NCI-H2196 (cell line): ENCODE data around the gene CDC42BPG.
"Not testable (repeated sequence)": the region's sequence is repeated elsewhere in the genome, so short reads cannot be mapped to it uniquely, and the experiment has no call there.

Experiments
- DNase-seq: peaks from one replicate; lab custom pipeline; 2025; ENCODE audit not compliant: unreplicated experiment; lab: John Stamatoyannopoulos, UW

The CDC42BPG gene

DNA sequence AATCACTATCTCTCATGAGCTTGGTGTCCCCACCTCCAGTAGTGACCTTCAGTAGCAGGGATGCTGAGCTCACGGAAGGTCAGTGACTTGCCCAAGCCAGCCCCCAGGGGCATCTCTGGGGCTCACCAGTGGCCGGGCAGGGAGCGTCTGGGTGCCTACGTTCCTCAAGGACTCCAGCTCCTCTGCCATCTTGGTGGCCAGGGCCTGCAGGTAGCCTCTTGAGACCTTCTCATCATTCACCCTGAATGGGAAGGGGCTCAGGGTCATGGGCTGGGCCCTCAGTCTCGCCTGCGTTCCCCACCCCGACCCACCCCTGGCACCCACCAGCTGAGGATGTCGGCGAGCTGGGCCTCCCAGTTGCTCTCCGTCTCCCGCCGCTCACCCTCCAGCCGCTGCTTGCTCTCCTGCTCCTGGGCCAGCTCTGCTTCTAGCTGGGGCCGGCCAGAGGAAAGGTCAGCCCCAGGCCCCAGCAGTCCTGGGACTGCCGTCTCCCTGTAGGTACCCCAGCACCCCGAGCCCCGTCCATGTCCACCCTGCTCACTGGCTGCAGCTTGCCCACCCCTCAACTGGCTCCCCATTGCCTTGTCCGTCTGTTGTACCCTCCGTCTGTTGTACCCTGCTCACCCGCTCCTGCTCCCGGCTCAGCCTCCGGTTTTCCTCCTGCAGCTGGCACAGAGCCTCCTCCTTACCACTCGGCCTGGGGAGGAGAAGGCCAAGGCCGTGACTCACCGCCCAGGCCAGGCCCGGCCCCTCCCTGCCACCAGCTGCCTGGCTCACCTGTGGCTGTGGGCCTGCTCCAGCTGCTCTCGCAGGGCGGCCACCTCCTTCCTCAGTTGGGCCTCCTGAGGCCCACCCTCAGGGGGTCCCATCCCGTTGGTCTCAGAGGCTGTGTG, 9.5 kb downstream of the CDC42BPG start:
- peak; percentile 80 for DNase-seq

DNA sequence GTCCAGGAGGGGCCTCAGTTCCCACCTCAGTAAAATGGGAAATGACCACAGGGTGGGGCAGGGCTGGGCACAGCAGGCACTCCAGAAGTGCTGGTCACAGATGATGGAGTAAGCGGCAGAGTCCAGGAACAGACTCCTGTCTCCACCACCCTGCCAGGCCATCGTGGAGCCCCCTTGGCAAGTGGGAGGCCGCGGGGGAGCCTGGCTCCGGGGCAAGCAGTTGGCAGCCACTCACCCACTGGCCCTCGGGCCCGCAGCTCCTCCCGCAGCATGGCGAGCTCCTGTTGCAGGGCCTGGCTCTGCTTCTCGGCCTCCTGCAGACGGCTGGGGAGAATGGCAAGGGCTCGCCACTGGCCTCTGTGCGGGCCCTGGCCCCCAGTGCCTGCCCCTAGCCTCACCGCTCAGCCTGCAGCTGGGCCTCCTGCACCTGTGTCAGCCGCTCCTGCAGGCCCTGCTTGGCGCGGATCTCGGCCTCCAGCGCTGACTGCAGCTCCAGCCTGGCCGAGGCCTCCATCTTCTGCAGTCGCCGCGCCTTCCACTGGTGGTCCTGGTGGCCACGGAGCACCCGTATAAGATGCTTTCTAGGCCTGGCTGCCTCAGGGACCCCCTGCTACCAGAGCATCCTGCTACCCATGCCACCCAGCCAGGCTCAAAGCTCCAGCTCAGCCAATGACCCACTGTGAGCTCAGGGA, 10.3 kb downstream of the CDC42BPG start:
- no peak for DNase-seq

DNA sequence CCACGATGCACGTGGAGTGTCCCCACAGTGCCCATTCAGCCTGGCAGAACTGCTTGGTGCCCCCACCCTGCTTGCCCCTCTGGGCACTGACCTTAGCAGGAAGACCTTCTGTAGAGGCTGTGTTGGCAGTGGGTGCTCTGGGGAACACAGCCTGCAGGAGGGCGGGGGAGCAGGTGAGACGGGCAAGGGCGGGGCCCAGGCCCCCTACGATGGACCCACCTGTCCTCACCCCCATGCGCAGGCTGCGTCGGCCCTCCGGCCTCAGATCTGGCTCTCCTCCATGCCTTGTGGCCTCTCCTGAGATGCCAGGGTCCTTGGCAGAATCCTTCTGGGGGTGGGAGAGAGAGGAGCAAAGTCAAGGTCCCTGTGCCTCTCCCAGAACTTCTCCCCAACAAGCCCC, 10.9 kb downstream of the CDC42BPG start:
- no peak for DNase-seq

DNA sequence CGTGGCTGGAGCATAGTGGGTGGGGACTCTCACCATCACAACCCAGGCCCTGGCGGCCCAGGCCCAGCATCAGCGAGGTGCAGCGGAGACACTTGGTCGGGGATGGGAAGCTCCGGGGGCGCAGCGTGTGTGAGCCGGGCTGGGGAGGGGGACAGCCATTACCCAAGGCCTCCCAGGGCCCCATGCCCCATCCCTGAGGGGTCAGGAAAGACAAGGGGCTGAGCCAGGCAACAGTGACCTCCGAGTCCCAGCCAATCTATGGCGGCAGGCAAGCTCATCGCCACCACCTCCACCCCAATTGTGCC, 11.3 kb downstream of the CDC42BPG start:
- DNase-seq: no peak

DNA sequence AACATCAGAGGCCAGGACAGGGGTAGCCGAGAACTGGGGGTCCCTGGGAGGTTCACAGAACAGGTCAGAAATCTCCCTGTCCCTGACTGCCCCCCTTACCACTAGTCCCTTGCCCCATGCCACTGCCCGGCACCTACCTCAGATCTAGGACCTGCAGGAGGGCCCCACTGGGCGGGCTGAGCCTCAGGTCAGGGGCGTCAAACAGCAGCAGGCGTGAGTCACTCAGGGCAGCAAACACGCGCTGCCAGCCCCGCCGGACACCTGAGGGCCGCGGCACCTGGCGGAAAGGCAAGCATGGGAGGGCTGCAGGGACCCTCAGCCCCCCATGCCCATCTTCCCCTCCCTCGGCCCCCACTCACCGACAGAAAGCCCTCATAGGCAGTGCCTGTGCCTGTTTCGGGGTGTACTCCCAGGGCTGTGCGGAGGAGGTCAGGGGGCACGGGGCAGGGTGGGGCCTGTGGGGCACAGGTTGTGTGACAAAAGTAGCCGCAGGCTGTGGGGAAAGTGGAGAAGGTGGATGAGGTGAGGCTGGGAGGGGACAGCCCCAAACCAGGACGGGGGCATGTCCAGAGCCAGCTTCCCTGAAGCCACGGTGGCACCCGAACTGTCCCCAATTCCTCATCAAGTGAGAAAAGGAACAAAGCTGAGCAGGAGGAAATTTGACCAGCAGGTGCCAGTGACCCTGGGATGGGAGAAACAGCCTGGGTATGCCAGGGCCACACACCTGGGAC, 11.8 kb downstream of the CDC42BPG start:
- no peak for DNase-seq

DNA sequence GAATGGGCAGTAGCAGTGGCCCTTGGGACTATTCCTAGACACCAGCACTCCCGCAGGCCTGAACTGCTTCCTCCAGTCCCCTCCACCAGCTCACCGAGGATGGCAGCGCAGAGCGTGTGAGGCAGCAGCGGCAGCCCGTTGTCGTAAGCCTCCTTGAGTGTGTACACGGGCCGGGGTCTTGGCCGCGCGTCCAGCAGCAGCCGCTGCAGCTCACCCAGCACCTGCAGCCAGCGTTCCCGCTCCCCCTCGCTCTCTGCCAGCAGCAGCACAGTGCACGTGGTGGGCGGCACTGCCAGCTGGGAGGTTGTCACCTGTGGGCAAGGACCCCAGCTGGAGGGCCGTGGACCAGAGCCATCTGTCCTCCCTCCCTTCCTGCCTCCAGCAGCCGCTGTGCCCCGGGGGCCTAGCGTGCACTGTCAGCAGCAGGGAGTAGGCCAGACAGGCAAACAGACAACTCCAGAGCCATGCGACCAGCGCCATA, 13.0 kb downstream of the CDC42BPG start:
- no peak for DNase-seq

DNA sequence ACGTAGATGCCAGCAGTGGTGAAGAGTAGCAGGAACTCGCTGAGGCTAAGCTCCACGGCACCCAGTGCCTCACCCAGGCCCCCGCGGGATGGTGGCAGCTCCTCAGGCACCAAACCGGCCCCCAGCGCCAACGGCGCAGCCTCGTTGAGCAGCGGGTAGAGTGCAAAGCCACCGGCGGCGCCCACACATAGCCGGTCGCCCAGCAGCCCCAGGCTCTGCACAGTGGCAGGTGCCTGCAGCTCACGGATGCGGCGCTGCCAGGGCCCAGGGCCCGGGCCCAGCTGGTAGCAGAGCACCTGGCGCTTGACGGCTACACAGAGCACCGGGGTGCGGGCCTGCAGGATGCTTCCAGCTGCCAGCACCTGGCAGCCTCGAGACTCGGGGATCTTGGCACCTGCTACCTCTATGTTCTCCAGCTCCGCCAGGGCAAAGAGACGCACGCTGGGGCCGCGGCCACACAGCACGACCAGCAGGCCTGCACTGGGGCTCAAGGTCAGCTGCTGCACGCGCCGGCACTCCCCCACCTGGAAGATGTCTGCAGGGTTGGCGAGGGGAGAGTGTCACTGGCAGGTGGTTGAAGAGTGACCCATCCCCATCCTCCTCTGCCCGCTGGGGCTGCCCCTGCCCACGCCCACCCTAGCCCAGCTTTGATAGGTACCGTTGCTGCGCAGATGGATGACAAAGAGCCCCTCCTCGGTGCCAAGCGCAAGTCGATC, 14.8 kb downstream of the CDC42BPG start:
- no peak for DNase-seq

DNA sequence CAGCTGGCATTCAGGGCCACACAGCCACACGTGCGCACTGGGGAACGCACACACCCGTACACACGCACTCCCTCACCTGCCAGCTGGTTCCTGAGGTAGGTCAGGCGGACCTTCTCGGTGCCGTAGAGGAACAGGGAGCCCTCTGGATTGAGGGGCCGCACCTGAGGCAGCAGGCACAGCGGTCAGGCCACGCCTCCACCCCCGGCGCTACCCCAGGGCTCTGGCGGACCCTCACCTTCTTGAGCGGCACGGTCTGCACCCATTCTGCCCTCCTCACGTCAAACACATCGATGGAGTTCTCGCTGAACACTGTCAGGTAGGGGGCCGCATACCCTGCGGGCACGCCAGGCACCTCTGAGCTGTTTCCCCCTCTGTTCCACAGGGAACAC, 17.0 kb downstream of the CDC42BPG start:
- DNase-seq: no peak

DNA sequence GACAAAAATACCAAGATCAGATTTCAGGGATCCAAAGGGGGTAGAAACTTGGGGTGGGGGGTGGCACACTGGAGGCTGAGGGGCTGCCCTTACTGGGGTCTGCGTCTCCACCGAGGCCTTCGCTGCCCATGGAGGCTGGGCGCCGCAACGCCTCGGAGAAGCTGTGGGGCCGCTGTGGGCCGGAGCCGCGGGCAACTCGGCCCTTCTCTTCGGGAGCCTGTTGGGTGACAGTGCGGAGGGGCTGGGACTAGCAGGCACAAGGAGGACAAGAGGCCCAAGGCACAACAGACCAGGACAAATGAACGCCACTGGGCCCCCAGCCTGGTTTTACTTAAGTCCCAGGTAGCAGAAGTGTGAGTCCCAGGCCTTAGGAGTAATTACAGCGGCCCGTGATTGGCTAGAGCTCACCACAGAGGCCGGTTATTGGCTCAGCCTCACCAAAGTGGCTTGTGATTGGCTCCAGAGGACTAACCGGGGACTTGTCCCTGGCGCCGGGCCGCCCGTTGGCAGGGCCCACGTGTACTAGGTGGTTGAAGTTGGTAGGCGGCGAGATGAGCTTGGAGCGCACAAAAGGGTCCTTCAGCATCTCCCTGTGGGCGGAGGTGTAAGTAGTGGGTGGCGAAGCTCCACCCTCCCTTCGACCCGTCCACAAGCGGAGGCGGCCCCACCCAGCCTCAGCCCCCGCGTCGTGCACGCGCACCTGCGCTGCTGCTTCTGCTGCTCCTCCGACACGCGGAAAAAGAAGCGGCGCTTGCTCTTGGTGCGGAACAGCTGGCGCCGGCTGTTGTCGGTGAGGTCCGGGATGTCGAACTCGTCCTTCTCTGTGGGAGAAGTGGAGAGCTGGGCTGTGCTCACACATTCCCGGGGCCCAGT, 17.6 kb downstream of the CDC42BPG start:
- no peak for DNase-seq

DNA sequence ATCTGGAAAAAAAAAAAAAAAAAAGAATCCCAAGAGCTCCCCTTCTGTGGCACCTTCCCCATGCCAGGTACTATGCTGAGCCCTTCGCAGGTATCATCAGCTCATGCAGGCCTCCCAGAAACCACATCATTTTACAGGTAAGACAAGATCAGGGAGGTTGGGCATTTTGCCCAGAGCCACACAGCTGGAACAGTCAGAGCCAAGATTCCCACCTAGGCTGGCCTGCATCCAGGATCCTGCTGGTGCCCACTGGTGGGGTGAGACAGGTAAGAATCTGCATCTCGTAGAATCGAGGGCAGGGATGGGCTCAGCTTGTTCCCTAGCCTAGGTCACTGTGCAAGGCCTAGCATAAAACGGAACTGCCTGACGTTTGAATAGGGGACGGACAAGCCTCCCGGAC, 18.4 kb downstream of the CDC42BPG start:
- no peak for DNase-seq

DNA sequence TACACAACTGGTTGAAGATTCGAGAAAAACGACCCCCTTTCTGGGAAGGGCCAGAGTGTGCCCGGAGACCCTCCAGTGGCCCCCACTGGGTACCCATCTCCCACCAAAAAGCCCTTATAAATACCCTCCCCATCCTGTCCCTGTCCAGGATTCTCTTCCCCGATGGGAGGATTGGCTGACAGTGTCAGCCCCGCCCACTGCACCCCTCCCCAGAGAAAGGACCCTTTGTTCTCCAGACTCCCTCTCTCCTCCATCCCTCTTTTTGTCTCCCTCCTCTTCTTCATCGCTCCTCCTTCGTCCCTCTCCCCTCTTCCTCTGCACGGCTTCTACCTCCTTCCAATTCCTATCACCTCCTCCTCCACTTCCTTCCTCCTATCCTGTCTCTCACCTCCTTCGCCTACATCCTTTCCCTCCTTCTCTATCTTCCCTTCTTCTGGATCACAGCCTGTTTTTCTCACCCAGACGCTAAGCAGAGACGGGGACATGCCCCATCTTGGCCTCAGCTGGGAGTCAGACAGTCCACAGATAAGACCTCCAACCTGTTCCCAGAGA, 20.8 kb downstream of the CDC42BPG start:
- no peak for DNase-seq

DNA sequence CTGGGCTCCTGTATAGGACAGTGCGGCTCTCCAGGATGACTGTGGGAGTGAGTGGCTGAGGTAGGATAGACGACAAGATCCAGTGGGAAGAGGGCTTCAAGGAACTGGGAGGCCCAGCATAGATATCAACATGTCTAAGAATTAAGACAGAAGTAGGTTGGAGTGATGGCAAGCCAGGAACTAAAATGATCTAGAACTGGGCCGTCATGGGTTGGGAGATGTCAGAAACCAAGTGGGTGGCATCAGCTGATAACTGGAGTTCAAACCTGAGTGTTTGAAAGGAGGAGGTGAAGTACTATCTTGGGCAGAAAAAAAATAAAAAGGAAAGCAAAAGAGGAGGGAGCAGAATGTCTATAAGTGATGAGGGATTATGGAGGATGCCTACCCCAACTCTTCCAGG, 27.0 kb downstream of the CDC42BPG start:
- DNase-seq: no peak

DNA sequence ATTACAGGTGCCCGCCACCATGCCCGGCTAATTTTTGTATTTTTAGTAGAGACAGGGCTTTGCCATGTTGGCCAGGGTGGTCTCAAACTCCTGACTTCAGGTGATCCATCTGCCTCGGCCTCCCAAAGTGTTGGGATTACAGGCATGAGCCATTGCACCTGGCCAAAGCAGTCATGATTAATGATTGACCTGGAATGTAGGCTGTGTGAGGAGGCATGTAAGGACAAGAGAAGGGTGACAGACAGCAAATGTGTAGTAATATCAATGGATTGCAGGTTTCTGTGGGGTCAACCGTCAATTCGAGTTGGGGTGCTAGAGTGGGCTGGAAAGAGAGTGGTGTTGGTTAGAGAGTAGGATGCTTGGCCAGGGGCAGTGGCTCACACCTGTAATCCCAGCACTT, 29.0 kb downstream of the CDC42BPG start:
- not testable (repeated sequence) for DNase-seq

DNA sequence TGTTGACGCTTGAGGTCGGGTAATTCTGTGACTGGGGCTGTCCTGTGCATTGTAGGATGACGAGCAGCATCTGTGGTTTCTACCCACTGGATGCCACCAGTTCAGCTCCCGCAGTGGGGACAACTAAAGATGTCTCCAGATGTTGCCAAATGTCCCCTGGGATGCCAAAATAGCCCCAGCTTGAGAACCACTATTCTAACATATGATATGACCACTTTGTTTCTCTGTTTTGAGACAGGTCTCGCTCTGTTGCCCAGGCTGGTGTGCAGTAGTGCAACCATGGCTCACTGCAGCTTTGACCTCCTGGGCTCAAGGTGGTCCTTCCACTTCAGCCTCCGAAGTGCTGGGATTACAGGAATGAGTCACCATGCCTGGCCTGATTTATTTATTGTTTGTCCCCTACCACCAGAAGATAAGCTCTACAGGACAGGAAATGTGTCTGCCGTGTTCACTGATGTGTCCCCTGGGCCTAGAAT, 29.7 kb downstream of the CDC42BPG start:
- no peak for DNase-seq

DNA sequence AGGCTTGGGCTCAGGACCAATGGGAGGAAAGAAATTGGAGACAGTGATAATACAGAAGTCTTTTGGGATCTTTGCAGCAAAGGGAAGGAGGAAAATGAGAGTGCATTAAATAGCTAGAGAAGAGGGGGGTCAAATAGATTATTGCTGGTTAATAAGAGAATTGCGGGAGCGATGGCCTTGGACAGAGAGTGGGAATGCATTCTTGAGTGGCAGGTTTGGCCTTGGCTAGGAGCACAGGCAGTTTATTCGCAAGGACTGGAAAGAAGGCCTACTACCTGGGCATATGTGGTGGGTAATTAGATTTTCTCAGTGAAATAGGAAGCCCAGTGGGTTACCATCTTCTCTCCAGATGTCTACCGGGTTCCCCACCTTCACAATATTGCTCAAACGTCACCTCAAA, 30.6 kb downstream of the CDC42BPG start:
- no peak for DNase-seq

DNA sequence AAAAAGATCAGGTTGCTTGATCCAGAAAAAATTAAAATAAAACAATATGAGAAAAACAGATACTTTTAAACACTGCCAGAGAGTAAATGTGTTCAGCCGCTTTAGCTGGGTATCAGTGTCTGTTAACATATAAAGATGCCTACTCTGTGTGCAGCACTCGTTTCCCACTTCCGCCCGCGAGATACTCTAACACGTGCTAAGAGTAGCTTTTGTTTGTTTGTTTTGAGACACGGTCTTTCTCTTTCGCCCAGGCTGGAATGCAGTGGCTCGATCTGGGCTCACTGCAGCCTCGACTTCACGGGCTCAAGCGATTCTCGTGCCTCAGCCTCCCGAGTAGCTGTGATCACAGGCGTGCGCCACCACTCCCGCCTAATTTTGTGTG, 33.6 kb downstream of the CDC42BPG start:
- DNase-seq: peak; percentile 81

DNA sequence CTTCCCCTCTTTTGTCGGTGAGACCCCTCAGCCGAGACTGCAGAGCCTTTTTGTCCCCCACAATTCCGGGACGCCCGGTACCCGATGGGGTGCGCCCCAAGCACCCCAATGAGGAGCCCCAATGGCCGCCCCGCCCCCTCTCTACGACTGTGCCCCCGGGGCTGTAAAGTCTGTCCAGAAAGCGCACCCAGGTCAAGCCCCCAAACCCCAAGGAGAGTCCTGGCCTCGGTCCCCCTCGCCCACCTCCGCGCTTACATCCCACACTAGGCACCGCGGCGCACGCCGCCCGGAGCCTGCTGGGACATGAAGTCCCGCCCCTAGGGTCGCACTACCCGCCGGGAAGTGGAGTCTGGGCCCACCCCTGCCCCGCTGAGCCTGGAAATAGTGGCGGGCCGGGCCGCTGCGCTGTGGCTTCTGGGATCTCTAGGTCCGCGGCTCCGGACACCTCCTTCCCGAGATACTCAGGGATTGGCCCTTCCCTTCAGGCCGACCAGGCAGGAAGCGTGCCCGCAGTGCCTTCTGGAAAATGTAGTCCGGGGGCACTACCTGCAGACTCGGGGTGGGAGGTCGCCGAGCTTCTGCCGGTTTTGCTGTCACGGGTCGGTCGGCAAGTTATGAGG, 34.1 kb downstream of the CDC42BPG start, which contains the start of gene MEN1:
Gene MEN1 (minus strand): TSS at position 281 of the 620 bp plus-strand sequence. CDS start 442 bp downstream, outside the sequence.
- peak; percentile 97 for DNase-seq

DNA sequence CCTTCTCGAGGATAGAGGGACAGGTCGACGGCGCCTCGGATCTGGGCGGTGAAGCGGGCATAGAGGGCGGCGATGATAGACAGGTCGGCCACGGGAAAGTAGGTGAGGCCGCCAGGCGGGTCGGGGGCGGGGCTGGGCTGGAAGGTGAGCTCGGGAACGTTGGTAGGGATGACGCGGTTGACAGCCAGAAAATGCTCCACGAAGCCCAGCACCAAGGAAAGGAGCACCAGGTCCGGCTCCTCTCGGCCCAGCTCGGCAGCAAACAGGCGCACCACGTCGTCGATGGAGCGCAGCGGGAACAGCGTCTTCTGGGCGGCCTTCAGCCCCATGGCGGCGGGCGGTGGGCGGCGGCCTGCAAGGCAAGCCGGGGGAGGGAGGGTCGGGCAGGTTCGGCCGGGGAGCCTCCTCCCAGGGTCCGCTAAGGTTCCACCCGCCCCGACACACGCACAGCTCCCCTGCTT, 34.6 kb downstream of the CDC42BPG start:
- DNase-seq: peak; percentile 36

DNA sequence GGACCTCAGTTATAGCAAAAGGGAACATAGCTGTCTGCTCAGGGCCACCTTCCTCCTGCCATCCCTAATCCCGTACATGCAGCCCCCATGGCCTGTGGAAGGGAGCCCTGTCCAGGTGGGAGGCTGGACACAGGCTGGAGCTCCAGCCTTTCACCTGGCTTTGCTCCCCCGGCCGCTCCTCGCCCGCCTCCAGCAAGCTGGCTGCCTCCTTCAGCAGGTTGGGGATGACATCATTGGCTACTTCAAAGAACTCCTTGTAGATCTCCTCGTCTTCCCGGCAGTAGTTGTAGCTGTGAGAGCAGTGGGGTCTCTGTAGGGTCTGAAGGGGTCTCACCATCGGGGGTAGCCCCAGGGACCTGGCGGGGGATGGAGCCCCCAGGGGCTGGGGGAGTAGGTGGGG, 39.0 kb downstream of the CDC42BPG start:
- no peak for DNase-seq
